ENCODE data around the gene APBB2. TPM values are rescaled to one million over a fixed set of nuclear protein-coding genes. Genes with fewer than 3 reads are reported as not detected.

The APBB2 gene
- total and polyA plus RNA-seq, 10 of the 15 experiments (the other 5 are each of a cell fraction or from before 2014, with no cell fraction given), result 2.7 to 24.6 (median 19.0) TPM

DNA sequence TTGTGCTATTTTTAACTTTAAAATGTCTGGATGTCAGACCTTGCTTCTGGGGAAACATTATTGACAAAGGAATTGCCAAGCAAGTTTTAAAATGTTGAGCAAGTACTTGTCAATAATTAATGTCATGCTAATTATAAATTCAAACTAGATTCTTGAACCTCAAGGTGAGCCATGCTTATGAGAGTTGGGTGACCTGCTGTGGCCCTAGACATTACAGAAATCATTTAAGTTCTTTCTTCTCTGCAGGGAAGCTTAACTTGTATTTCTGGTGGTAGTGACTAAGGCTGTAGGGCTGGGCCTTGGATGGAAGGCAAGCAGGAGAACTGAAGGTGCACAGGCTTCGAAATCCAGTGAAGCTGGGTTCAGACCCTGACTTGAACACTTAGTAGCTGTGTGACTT lies 27.6 kb upstream of the APBB2 start (continued):
- TF ChIP-seq, protein P1, sequence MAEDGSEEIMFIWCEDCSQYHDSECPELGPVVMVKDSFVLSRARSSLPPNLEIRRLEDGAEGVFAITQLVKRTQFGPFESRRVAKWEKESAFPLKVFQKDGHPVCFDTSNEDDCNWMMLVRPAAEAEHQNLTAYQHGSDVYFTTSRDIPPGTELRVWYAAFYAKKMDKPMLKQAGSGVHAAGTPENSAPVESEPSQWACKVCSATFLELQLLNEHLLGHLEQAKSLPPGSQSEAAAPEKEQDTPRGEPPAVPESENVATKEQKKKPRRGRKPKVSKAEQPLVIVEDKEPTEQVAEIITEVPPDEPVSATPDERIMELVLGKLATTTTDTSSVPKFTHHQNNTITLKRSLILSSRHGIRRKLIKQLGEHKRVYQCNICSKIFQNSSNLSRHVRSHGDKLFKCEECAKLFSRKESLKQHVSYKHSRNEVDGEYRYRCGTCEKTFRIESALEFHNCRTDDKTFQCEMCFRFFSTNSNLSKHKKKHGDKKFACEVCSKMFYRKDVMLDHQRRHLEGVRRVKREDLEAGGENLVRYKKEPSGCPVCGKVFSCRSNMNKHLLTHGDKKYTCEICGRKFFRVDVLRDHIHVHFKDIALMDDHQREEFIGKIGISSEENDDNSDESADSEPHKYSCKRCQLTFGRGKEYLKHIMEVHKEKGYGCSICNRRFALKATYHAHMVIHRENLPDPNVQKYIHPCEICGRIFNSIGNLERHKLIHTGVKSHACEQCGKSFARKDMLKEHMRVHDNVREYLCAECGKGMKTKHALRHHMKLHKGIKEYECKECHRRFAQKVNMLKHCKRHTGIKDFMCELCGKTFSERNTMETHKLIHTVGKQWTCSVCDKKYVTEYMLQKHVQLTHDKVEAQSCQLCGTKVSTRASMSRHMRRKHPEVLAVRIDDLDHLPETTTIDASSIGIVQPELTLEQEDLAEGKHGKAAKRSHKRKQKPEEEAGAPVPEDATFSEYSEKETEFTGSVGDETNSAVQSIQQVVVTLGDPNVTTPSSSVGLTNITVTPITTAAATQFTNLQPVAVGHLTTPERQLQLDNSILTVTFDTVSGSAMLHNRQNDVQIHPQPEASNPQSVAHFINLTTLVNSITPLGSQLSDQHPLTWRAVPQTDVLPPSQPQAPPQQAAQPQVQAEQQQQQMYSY (CRISPR knock-in tag; IDR thresholded peaks at IDR 0.05), result no peak

DNA sequence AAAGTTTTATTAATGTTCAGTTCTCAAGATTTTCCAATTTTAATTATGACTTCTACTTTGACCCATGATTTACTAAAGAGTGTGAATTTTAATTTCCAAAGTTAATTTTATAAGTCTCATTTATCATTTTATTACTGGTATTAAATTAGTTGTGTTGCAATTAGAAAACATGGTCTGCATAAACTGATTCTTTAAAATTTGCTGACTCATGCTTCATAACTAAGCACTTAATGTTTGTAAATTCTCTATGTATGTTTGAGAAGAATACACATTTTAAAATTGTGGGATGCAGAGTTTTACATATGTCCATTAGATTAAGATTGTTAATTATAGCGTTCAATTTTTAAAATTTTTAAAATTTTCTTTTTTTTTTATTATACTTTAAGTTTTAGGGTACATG lies 22.2 kb upstream of the APBB2 start:
- CTCF ChIA-PET, result no interaction called here
- no peak overlapping the region for H2AFZ ChIP-seq (ENCODE audit: control insufficient read depth, low read depth, low read length)

More for the DNA sequence above, 22.2 kb upstream of the APBB2 start:
- Histone ChIP-seq H3K27ac (ENCODE audit: control insufficient read depth, insufficient read depth) (no peak overlapping the region), H4K20me1 (ENCODE audit: control insufficient read depth, insufficient read depth) (no peaks in the 10 kb centered on the region), H3K9me3 (replicated peaks; ENCODE audit: control insufficient read depth, insufficient read depth, low read length) (no peaks in the 10 kb centered on the region; the same call in 2 of the 3 replicates), H3K9ac (ENCODE audit: control insufficient read depth, insufficient read depth, low read length) (no peak overlapping the region), H3K27me3 (replicated peaks in 1 of 2; ENCODE audit: control insufficient read depth in 2 of 2, insufficient read depth in 2 of 2, low read length in 1 of 2) (no peaks in the 10 kb centered on the region), H3K4me2 (ENCODE audit: control insufficient read depth, insufficient read depth) (no peak overlapping the region), H3K4me1 (ENCODE audit: control insufficient read depth, insufficient read depth, low read length) (no peaks in the 10 kb centered on the region), H3K4me3 (no peak overlapping the region), H3K79me2 (ENCODE audit: control insufficient read depth, insufficient read depth, low read length) (no peaks in the 10 kb centered on the region), H3K36me3 (ENCODE audit: control insufficient read depth in 2 of 2, insufficient read depth in 2 of 2, low read length in 1 of 2) (no peaks in the 10 kb centered on the region)
- no TSS peak for BruUV-seq (replicated peaks)
- no peak for ATAC-seq
- ChIA-PET POLR2A (no interaction called here), SMC1A (ENCODE audit: uncharacterized antibody, unreplicated experiment) (no interaction called here), RAD21 (ENCODE audit: unreplicated experiment) (no interaction called here)
- in situ Hi-C loops (cut with MboI) (no loop called here), intact Hi-C loops (cut with micrococcal nuclease; ENCODE audit: unreplicated experiment) (no loop called here)
- TF ChIP-seq, protein P2, sequence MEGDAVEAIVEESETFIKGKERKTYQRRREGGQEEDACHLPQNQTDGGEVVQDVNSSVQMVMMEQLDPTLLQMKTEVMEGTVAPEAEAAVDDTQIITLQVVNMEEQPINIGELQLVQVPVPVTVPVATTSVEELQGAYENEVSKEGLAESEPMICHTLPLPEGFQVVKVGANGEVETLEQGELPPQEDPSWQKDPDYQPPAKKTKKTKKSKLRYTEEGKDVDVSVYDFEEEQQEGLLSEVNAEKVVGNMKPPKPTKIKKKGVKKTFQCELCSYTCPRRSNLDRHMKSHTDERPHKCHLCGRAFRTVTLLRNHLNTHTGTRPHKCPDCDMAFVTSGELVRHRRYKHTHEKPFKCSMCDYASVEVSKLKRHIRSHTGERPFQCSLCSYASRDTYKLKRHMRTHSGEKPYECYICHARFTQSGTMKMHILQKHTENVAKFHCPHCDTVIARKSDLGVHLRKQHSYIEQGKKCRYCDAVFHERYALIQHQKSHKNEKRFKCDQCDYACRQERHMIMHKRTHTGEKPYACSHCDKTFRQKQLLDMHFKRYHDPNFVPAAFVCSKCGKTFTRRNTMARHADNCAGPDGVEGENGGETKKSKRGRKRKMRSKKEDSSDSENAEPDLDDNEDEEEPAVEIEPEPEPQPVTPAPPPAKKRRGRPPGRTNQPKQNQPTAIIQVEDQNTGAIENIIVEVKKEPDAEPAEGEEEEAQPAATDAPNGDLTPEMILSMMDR (IDR thresholded peaks at IDR 0.05 in 2 of 3, conservative IDR thresholded peaks at IDR 0.05 in 1 of 3; ENCODE audit: control insufficient read depth in 2 of 3, extremely low read depth in 1 of 3, insufficient read depth in 1 of 3, low read depth in 3 of 3, low read length in 3 of 3), result no peak
- TF ChIP-seq RAD21 (IDR thresholded peaks at IDR 0.05; ENCODE audit: insufficient read depth, low read depth, low read length), result no peak
- TF ChIP-seq, protein P1 (CRISPR knock-in tag; IDR thresholded peaks at IDR 0.05), result no peak
- TF ChIP-seq, protein P3, sequence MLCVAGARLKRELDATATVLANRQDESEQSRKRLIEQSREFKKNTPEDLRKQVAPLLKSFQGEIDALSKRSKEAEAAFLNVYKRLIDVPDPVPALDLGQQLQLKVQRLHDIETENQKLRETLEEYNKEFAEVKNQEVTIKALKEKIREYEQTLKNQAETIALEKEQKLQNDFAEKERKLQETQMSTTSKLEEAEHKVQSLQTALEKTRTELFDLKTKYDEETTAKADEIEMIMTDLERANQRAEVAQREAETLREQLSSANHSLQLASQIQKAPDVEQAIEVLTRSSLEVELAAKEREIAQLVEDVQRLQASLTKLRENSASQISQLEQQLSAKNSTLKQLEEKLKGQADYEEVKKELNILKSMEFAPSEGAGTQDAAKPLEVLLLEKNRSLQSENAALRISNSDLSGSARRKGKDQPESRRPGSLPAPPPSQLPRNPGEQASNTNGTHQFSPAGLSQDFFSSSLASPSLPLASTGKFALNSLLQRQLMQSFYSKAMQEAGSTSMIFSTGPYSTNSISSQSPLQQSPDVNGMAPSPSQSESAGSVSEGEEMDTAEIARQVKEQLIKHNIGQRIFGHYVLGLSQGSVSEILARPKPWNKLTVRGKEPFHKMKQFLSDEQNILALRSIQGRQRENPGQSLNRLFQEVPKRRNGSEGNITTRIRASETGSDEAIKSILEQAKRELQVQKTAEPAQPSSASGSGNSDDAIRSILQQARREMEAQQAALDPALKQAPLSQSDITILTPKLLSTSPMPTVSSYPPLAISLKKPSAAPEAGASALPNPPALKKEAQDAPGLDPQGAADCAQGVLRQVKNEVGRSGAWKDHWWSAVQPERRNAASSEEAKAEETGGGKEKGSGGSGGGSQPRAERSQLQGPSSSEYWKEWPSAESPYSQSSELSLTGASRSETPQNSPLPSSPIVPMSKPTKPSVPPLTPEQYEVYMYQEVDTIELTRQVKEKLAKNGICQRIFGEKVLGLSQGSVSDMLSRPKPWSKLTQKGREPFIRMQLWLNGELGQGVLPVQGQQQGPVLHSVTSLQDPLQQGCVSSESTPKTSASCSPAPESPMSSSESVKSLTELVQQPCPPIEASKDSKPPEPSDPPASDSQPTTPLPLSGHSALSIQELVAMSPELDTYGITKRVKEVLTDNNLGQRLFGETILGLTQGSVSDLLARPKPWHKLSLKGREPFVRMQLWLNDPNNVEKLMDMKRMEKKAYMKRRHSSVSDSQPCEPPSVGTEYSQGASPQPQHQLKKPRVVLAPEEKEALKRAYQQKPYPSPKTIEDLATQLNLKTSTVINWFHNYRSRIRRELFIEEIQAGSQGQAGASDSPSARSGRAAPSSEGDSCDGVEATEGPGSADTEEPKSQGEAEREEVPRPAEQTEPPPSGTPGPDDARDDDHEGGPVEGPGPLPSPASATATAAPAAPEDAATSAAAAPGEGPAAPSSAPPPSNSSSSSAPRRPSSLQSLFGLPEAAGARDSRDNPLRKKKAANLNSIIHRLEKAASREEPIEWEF (IDR thresholded peaks at IDR 0.05; ENCODE audit: insufficient replicate concordance, low read depth, low read length), result no peak
- no peak for TF ChIP-seq RELA (IDR thresholded peaks at IDR 0.05; ENCODE audit: borderline replicate concordance, partially characterized antibody)
- FAIRE-seq, result no peak
- 80% methylated on average over 1 of the region's 1 CpG for WGBS (ENCODE audit: insufficient coverage, insufficient replicate concordance, low lambda C conversion rate, missing lambda C conversion rate)
- DNase-seq (ENCODE audit: low read depth, low spot score), result no peak
